Uterus (tissue), 2 donors: ENCODE measurements around the gene DNASE2.

Source experiments
- CTCF ChIP-seq, 4 experiments: fragments of 200-600 bp in 2 of 4; fragments of 450-650 bp in 2 of 4; sonication (generic) in 2 of 4; IDR thresholded peaks; one replicate each; pipeline ENCODE4 v1.5.1; 2016 to 2019; ENCODE audit warnings: antibody characterized with exemption in 4 of 4, mild to moderate bottlenecking in 2 of 4, moderate library complexity in 1 of 4
- POLR2A ChIP-seq, 2 donors: fragments of 450-650 bp; IDR thresholded peaks; one replicate each; pipeline ENCODE4 v1.6.1; 2016; ENCODE audit warnings: antibody characterized with exemption in 2 of 2, mild to moderate bottlenecking in 1 of 2, moderate library complexity in 1 of 2

- TF ChIP-seq CTCF (IDR thresholded peaks at IDR 0.05) (no peak), POLR2A (IDR thresholded peaks at IDR 0.05) (no peak)
Observed at GRCh38 chr19:12885749-12886650, 4.8 kb upstream of the DNASE2 start.
